Neural progenitor cell (in vitro differentiated cells): Measurements from ENCODE around the gene MTRR. TPM values are rescaled to one million over a fixed set of nuclear protein-coding genes. Genes with fewer than 3 reads are reported as not detected.
A peak's percentile ranks its signal among the peaks of the same experiment; 100 is the strongest.

Experiments used
- DNase-seq: peaks from one replicate; pipeline ENCODE4 v3.0.0-alpha.2; 2016; ENCODE audit warnings: low spot score
- H2AFZ ChIP-seq: fragments of 200-600 bp; sonication (generic); replicated peaks from 2 replicates; pipeline ENCODE4 v1.6.1; 2016; ENCODE audit warnings: antibody characterized with exemption
- H3F3A ChIP-seq: fragments of 200-600 bp; sonication (generic); 2 replicates; pipeline ENCODE4 v1.6.1; 2016; ENCODE audit warnings: antibody characterized with exemption, low read depth
- H3K27ac ChIP-seq: fragments of 200-600 bp; sonication (generic); 2 replicates; pipeline ENCODE4 v1.5.1; 2016; ENCODE audit warnings: mild to moderate bottlenecking
- H3K27me3 ChIP-seq: fragments of 200-600 bp; sonication (generic); 2 replicates; pipeline ENCODE4 v1.6.1; 2016; ENCODE audit warnings: mild to moderate bottlenecking, moderate library complexity
- H3K36me3 ChIP-seq: fragments of 200-600 bp; sonication (generic); 2 replicates; pipeline ENCODE4 v1.5.1; 2016
- H3K4me1 ChIP-seq: fragments of 200-600 bp; sonication (generic); 2 replicates; pipeline ENCODE4 v1.6.1; 2016; ENCODE audit warnings: mixed run types
- H3K4me2 ChIP-seq: fragments of 200-600 bp; sonication (generic); 2 replicates; pipeline ENCODE4 v1.6.1; 2016
- H3K4me3 ChIP-seq: fragments of 200-600 bp; sonication (generic); 2 replicates; pipeline ENCODE4 v1.5.1; 2016
- H3K79me2 ChIP-seq: fragments of 200-600 bp; sonication (generic); 2 replicates; pipeline ENCODE4 v1.6.1; 2016; ENCODE audit warnings: low read depth
- H3K9ac ChIP-seq: fragments of 200-600 bp; sonication (generic); 2 replicates; pipeline ENCODE4 v1.6.1; 2016
- H3K9me3 ChIP-seq: fragments of 200-600 bp; sonication (generic); 2 replicates; pipeline ENCODE4 v1.5.1; 2016; ENCODE audit warnings: low read depth
- H4K20me1 ChIP-seq: fragments of 200-600 bp; sonication (generic); 2 replicates; pipeline ENCODE4 v1.6.1; 2016; ENCODE audit warnings: low read depth
- H3K27ac Mint-ChIP-seq: 3 replicates; pipeline ENCODE4 v1.8.0; 2021; ENCODE audit warnings: mixed read lengths
- H3K27me3 Mint-ChIP-seq: 2 replicates; pipeline ENCODE4 v1.8.0; 2022; ENCODE audit warnings: low read depth, mild to moderate bottlenecking, inconsistent platforms, moderate library complexity, mixed read lengths; ENCODE audit not compliant: insufficient read depth
- H3K36me3 Mint-ChIP-seq: 3 replicates; pipeline ENCODE4 v1.8.0; 2021; ENCODE audit warnings: mixed read lengths
- H3K4me1 Mint-ChIP-seq: 3 replicates; pipeline ENCODE4 v1.8.0; 2021; ENCODE audit warnings: mixed read lengths
- H3K4me3 Mint-ChIP-seq: 3 replicates; pipeline ENCODE4 v1.8.0; 2021; ENCODE audit warnings: mild to moderate bottlenecking, moderate library complexity, mixed read lengths
- H3K9me3 Mint-ChIP-seq: 3 replicates; pipeline ENCODE4 v1.8.0; 2020; ENCODE audit warnings: mixed read lengths
- CTCF ChIP-seq: fragments of 200-600 bp; sonication (generic); IDR thresholded peaks from 2 replicates; pipeline ENCODE4 v1.5.1; 2017; ENCODE audit warnings: antibody characterized with exemption, mild to moderate bottlenecking
- EZH2 ChIP-seq: fragments of 200-600 bp; sonication (generic); IDR thresholded peaks from 2 replicates; pipeline ENCODE4 v1.6.1; 2017; ENCODE audit warnings: antibody characterized with exemption, mild to moderate bottlenecking, moderate library complexity
- EZH2phosphoT487 ChIP-seq: fragments of 200-600 bp; sonication (generic); IDR thresholded peaks from 2 replicates; pipeline ENCODE4 v1.6.1; 2017; ENCODE audit warnings: antibody characterized with exemption
- total RNA-seq: library from RNA; depleted of rRNA; stranded (reverse); fragments of >200 nt; gene quantifications from 2 replicates; pipeline ENCODE4 v1.2.3, GENCODE V29; 2015; ENCODE audit warnings: low replicate concordance

The MTRR gene
- total RNA-seq, 1 donor from 2014 or later, result 53.5 TPM

- no peak overlapping the region for H3K9ac ChIP-seq
Measured at GRCh38 chr5:7926720-7927119, 57.8 kb downstream of the MTRR start.

DNA sequence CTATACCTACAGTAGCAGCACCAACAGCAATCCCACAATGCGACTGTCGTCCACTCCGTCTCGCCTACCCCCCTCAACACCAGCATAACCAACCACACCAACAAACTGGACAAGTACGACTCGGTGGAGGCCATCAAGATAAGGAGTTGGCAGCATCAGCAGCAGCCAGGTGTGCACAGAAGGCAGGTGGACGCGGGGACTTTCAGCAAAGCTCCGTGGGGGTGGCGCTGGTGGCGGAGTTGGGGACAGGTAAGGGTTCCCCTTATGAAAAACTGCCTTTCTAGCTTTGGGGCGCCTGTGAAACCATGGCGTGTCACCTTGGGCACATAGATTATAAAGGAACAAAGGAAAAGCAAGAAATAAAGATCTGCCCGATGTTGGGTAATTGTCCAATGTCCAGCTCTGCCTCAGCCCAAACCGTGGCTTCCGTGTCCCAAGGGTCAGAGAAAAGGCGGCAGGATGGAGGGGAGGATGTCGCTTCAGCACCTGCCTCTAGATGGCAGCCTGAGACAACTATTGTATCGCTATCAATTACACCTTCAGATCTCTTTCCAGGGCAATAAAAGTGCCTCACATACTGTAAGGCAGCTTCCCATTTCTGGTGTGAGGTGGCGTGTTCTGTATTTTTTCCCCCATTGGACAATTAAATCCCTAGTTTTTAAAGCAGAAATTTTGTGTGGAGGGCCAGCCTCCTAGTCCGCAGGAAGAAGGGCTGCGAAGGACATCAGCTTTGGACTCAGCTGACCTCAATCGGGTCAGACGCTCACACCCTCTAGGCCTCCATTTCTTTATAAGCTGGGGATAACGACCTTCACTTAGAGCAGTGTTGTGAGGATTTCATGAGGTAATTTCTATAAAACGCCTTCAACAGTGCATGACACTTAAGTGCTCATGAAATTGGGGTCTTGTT, 58.8 kb downstream of the MTRR start:
- Histone ChIP-seq H2AFZ (peak overlapping the region; percentile 46), H3K9ac (no peak overlapping the region), H3K4me3 (no peak overlapping the region), H3K9me3 (no peaks in the 10 kb centered on the region), H3K27ac (no peak overlapping the region), H3F3A (no peaks in the 10 kb centered on the region), H3K4me2 (no peak overlapping the region), H3K36me3 (no peaks in the 10 kb centered on the region), H3K27me3 (no peaks in the 10 kb centered on the region), H3K4me1 (no peaks in the 10 kb centered on the region), H4K20me1 (no peaks in the 10 kb centered on the region), H3K79me2 (no peaks in the 10 kb centered on the region)
- Mint-ChIP-seq H3K9me3 (peaks cover 12% of the 10 kb centered on the region), H3K4me1 (peaks cover 4% of the 10 kb centered on the region), H3K36me3 (no peaks in the 10 kb centered on the region), H3K27me3 (peaks cover 5% of the 10 kb centered on the region), H3K4me3 (no peak overlapping the region), H3K27ac (no peak overlapping the region)
- TF ChIP-seq CTCF (peak; percentile 90), EZH2 (no peak)
- peak; percentile 78 for DNase-seq

More at GRCh38 chr5:7926720-7927119, 57.8 kb downstream of the MTRR start:
- Histone ChIP-seq H3K79me2 (no peaks in the 10 kb centered on the region), H3K4me1 (no peaks in the 10 kb centered on the region), H2AFZ (no peak overlapping the region), H4K20me1 (no peaks in the 10 kb centered on the region), H3F3A (no peaks in the 10 kb centered on the region), H3K36me3 (no peaks in the 10 kb centered on the region), H3K27me3 (no peaks in the 10 kb centered on the region), H3K4me3 (no peak overlapping the region), H3K4me2 (no peak overlapping the region), H3K9me3 (no peaks in the 10 kb centered on the region), H3K27ac (no peak overlapping the region)
- Mint-ChIP-seq H3K36me3 (no peaks in the 10 kb centered on the region), H3K4me1 (peaks cover 4% of the 10 kb centered on the region), H3K4me3 (no peak overlapping the region), H3K27ac (no peak overlapping the region), H3K9me3 (peaks cover 5% of the 10 kb centered on the region), H3K27me3 (peaks cover 5% of the 10 kb centered on the region)
- no peak for DNase-seq
- TF ChIP-seq CTCF (no peak), EZH2phosphoT487 (no peak), EZH2 (no peak)

DNA sequence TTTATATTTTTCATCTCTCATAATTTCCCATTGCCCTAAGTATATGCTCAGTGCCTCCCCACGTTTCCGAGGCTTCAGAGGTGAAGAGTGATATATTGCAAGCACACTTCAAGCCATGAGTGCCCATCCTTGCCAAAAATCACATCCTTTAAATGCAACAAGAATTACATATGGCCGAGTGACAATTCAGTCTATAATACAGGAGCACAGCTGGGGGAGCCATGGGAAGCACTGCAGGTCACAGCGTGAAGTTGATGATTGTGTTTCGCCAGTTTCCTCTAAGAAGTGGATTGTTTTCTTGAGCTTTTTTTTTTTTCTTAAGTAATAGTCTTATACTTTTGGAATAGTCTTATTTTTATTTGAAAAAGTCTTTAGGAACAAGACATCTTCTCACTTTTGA, 61.1 kb downstream of the MTRR start:
- Histone ChIP-seq H4K20me1 (no peaks in the 10 kb centered on the region), H3K9me3 (no peaks in the 10 kb centered on the region), H2AFZ (no peak overlapping the region), H3F3A (no peaks in the 10 kb centered on the region), H3K79me2 (no peaks in the 10 kb centered on the region), H3K27me3 (no peaks in the 10 kb centered on the region), H3K4me3 (no peak overlapping the region), H3K36me3 (no peaks in the 10 kb centered on the region), H3K4me1 (no peaks in the 10 kb centered on the region), H3K4me2 (no peak overlapping the region), H3K9ac (no peak overlapping the region), H3K27ac (no peak overlapping the region)
- no peak overlapping the region for H3K27ac Mint-ChIP-seq
- peaks cover 12% of the 10 kb centered on the region for H3K9me3 Mint-ChIP-seq
- H3K4me3 Mint-ChIP-seq, result no peak overlapping the region
- DNase-seq, result no peak
- no peaks in the 10 kb centered on the region for H3K27me3 Mint-ChIP-seq
- H3K4me1 Mint-ChIP-seq, result peaks cover 6% of the 10 kb centered on the region
- H3K36me3 Mint-ChIP-seq, result no peaks in the 10 kb centered on the region
- TF ChIP-seq CTCF (no peak), EZH2 (no peak), EZH2phosphoT487 (no peak)
